GM12878 (cell line): Measurements from ENCODE around the gene DOCK1. TPM values are rescaled to one million over a fixed set of nuclear protein-coding genes. Genes with fewer than 3 reads are reported as not detected.

Source experiments
- ATAC-seq: fragments of 200-7000 bp; cut with Tn5 transposase; 3 replicates; pipeline ENCODE4 v1.9.1; 2020; ENCODE audit warnings: mild to moderate bottlenecking, moderate library complexity
- BruUV-seq: library from RNA; stranded (reverse); fragments of 400-500 nt; replicated peaks from 2 replicates; lab custom pipeline; 2021; lab: Mats Ljungman, UMichigan
- CTCF ChIA-PET: fragments of 300-600 bp; sonication (Branson Sonifier 250); formaldehyde crosslinking; extraction: SDS; loops from one replicate; lab custom pipeline; 2021; ENCODE audit warnings: inconsistent platforms; lab: Yijun Ruan, JAX
- POLR2A ChIA-PET: fragments of 350-600 bp; formaldehyde crosslinking; extraction: SDS; loops from one replicate; lab custom pipeline; 2021; ENCODE audit warnings: inconsistent platforms; lab: Charles Lee
- RAD21 ChIA-PET: fragments of 300-600 bp; sonication (Branson Sonifier 250); formaldehyde crosslinking; loops from one replicate; lab custom pipeline; 2023; ENCODE audit warnings: antibody characterized with exemption; ENCODE audit not compliant: unreplicated experiment; lab: Charles Lee
- SMC1A ChIA-PET: fragments of 300-600 bp; sonication (Branson Sonifier 250); formaldehyde crosslinking; loops from one replicate; lab custom pipeline; 2023; ENCODE audit not compliant: unreplicated experiment, uncharacterized antibody; lab: Charles Lee
- DNase-seq: peaks from one replicate; pipeline ENCODE4 v3.0.0-alpha.2; 2011; ENCODE audit warnings: low read depth, low spot score
- FAIRE-seq: peaks from 3 replicates; lab custom pipeline; 2011; peaks lifted over from hg19 to GRCh38; lab: Jason Lieb, UNC
- H2AFZ ChIP-seq: 2 replicates; pipeline ENCODE4 v1.6.0; 2011; ENCODE audit warnings: low read depth, low read length, control low read depth; ENCODE audit not compliant: control insufficient read depth
- H3K27ac ChIP-seq: 2 replicates; pipeline ENCODE4 v1.5.1; 2011; ENCODE audit warnings: control low read depth; ENCODE audit not compliant: control insufficient read depth, insufficient read depth
- H3K27me3 ChIP-seq, 2 experiments: replicated peaks in 1 of 2; 2 replicates each; pipeline versions ENCODE4 v1.6.0 to v1.6.1; 2011; ENCODE audit warnings: low read length in 1 of 2; ENCODE audit not compliant: control insufficient read depth in 2 of 2, insufficient read depth in 2 of 2
- H3K36me3 ChIP-seq, 2 experiments: 2 replicates each; pipeline ENCODE4 v1.5.1; 2011; ENCODE audit warnings: low read length in 1 of 2; ENCODE audit not compliant: control insufficient read depth in 2 of 2, insufficient read depth in 2 of 2
- H3K4me1 ChIP-seq: 2 replicates; pipeline ENCODE4 v1.6.1; 2011; ENCODE audit warnings: mild to moderate bottlenecking, low read length, moderate library complexity, mixed read lengths; ENCODE audit not compliant: control insufficient read depth, insufficient read depth
- H3K4me2 ChIP-seq: 2 replicates; pipeline ENCODE4 v1.6.0; 2011; ENCODE audit warnings: control low read depth; ENCODE audit not compliant: control insufficient read depth, insufficient read depth
- H3K4me3 ChIP-seq: fragments of 200-600 bp; sonication (generic); 2 replicates; pipeline ENCODE4 v1.5.1; 2016
- H3K79me2 ChIP-seq: 2 replicates; pipeline ENCODE4 v1.6.0; 2011; ENCODE audit warnings: low read length; ENCODE audit not compliant: control insufficient read depth, insufficient read depth
- H3K9ac ChIP-seq: 2 replicates; pipeline ENCODE4 v1.8.0; 2011; ENCODE audit warnings: low read length, control low read depth, mixed read lengths; ENCODE audit not compliant: control insufficient read depth, insufficient read depth
- H3K9me3 ChIP-seq: replicated peaks from 3 replicates; pipeline ENCODE4 v1.5.1; 2011; ENCODE audit warnings: mild to moderate bottlenecking, low read length; ENCODE audit not compliant: control insufficient read depth, insufficient read depth
- H4K20me1 ChIP-seq: 2 replicates; pipeline ENCODE4 v1.6.0; 2011; ENCODE audit not compliant: control insufficient read depth, insufficient read depth
- CHD4 ChIP-seq: fragments of 200-600 bp; sonication (generic); IDR thresholded peaks from 2 replicates; pipeline ENCODE4 v1.6.1; 2016; ENCODE audit warnings: mild to moderate bottlenecking
- EP300 ChIP-seq, 2 experiments: fragments of 150-350 bp in 1 of 2; IDR thresholded peaks; 2 replicates each; pipeline ENCODE4 v1.6.1; 2011 to 2012; ENCODE audit warnings: low read depth in 2 of 2, low read length in 2 of 2, borderline replicate concordance in 1 of 2, improper control_type of control experiment in 1 of 2, inconsistent platforms in 1 of 2; ENCODE audit not compliant: control insufficient read depth in 1 of 2
- FOXM1 ChIP-seq: IDR thresholded peaks from 2 replicates; pipeline ENCODE4 v1.6.1; 2012; ENCODE audit warnings: low read depth, mild to moderate bottlenecking, inconsistent platforms, low read length, moderate library complexity
- HDAC6 ChIP-seq: fragments of 200-600 bp; sonication (generic); IDR thresholded peaks from one replicate; pipeline ENCODE4 v1.8.0; 2017; ENCODE audit warnings: antibody characterized with exemption; ENCODE audit not compliant: unreplicated experiment
- MEF2A ChIP-seq: IDR thresholded peaks from 2 replicates; pipeline ENCODE4 v1.6.1; 2011; ENCODE audit warnings: low read depth, mild to moderate bottlenecking, low read length, moderate library complexity; ENCODE audit not compliant: insufficient read depth
- NFYA ChIP-seq: IDR thresholded peaks from 2 replicates; pipeline ENCODE4 v1.6.1; 2011; ENCODE audit warnings: low read depth, mild to moderate bottlenecking, low read length, improper control_type of control experiment, borderline replicate concordance
- PAX5 ChIP-seq: IDR thresholded peaks from 2 replicates; pipeline ENCODE4 v1.6.1; 2011; ENCODE audit warnings: low read depth, low read length, borderline replicate concordance
- SMAD1 ChIP-seq: fragments of 450-650 bp; IDR thresholded peaks from 2 replicates; pipeline ENCODE4 v1.6.1; 2018; ENCODE audit warnings: mild to moderate bottlenecking, low read depth; ENCODE audit not compliant: partially characterized antibody
- SPI1 ChIP-seq: IDR thresholded peaks from 2 replicates; pipeline ENCODE4 v1.6.1; 2011; ENCODE audit warnings: low read depth, mild to moderate bottlenecking, low read length, moderate library complexity, borderline replicate concordance; ENCODE audit not compliant: insufficient read depth
- SUPT20H ChIP-seq: IDR thresholded peaks from 2 replicates; pipeline ENCODE4 v1.6.1; 2011; ENCODE audit warnings: low read depth, mild to moderate bottlenecking, low read length, moderate library complexity, borderline replicate concordance; ENCODE audit not compliant: control insufficient read depth
- TAF1 ChIP-seq: IDR thresholded peaks from 2 replicates; pipeline ENCODE4 v1.6.1; 2011; ENCODE audit warnings: mild to moderate bottlenecking, low read depth, low read length, borderline replicate concordance
- ZZZ3 ChIP-seq: IDR thresholded peaks from 2 replicates; pipeline ENCODE4 v1.6.1; 2011; ENCODE audit warnings: low read depth; ENCODE audit not compliant: control insufficient read depth, insufficient read length
- WGBS: methylation state at CpG from one replicate; pipeline ENCODE4 v1.1.6; 2016; ENCODE audit warnings: low lambda C conversion rate; ENCODE audit not compliant: insufficient replicate concordance, insufficient coverage; ENCODE audit errors: missing lambda C conversion rate; 5-methylcytosine and 5-hydroxymethylcytosine counted together
- in situ Hi-C: fragments of 300-500 bp; cut with MboI; formaldehyde crosslinking; loops from 9 replicates; pipeline ENCODE4 v1.14.3; 2018; ENCODE audit warnings: mixed read lengths
- intact Hi-C: fragments of 100-400 bp; cut with micrococcal nuclease; formaldehyde crosslinking; loops from one replicate; pipeline ENCODE4 v1.14.2; 2022; ENCODE audit not compliant: unreplicated experiment
- polyA plus RNA-seq, 11 experiments: library from polyadenylated mRNA; depleted of rRNA in 4 of 11; unstranded in 6 of 11; stranded (reverse) in 5 of 11; fragments of >200 nt; fragmentation: Nextera tagmentation in 4 of 11; fragmentation: Illumina TruSeq in 1 of 11; extraction: Ambion mirVana in 4 of 11; extraction: Trizol in 1 of 11; gene quantifications; 1 replicate in 1 of 11; 2 replicates in 10 of 11; pipeline versions ENCODE4 v1.2.1 to v1.2.3, GENCODE V29; 2011 to 2016; ENCODE audit warnings: inconsistent platforms in 2 of 11, missing spikeins in 2 of 11, low read depth in 1 of 11
- total RNA-seq, 4 experiments: library from RNA; depleted of rRNA in 3 of 4; stranded (reverse); fragments of >200 nt in 3 of 4; fragmentation: Illumina TruSeq in 1 of 4; extraction: Trizol in 1 of 4; gene quantifications; 2 replicates each; pipeline versions ENCODE4 v1.2.1 to v1.2.3, GENCODE V29; 2013 to 2021
- TF ChIP-seq, protein P1 (sequence below): fragments of 450-650 bp; IDR thresholded peaks from 2 replicates; pipeline ENCODE4 v1.6.1; 2014; ENCODE audit warnings: mild to moderate bottlenecking
- TF ChIP-seq, protein P2 (sequence below): IDR thresholded peaks from 2 replicates; pipeline ENCODE4 v1.6.1; 2012; ENCODE audit warnings: mild to moderate bottlenecking, low read depth, low read length
- TF ChIP-seq, protein P3 (sequence below): fragments of 450-650 bp; IDR thresholded peaks from 2 replicates; pipeline ENCODE4 v1.6.1; 2018; ENCODE audit warnings: mild to moderate bottlenecking, low read depth, moderate library complexity; ENCODE audit not compliant: partially characterized antibody

The DOCK1 gene
- total and polyA plus RNA-seq, 10 of the 15 experiments (the other 5 are each of a cell fraction or from before 2014, with no cell fraction given), result 0.05 to 0.18 TPM; not detected in 8

DNA sequence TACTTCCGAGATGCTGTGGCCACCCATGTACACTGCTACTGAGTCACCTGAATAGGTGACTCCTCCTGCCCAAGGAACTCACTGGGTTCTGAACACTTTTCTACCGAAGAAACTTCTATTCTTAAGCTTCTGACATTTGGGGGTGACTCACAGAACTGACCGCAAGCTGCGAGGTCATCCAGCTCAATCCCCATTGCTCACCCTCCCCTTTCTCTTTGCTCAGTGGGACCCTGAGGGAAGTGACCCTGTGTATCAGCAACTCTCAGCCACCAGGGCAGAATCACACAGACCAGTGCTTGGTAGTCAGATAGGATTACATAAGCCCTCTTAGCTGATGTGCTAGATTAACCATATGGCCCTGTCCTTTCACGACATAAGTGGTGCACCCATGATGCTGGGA lies 244.9 kb downstream of the DOCK1 start (continued):
- TF ChIP-seq, protein P1, sequence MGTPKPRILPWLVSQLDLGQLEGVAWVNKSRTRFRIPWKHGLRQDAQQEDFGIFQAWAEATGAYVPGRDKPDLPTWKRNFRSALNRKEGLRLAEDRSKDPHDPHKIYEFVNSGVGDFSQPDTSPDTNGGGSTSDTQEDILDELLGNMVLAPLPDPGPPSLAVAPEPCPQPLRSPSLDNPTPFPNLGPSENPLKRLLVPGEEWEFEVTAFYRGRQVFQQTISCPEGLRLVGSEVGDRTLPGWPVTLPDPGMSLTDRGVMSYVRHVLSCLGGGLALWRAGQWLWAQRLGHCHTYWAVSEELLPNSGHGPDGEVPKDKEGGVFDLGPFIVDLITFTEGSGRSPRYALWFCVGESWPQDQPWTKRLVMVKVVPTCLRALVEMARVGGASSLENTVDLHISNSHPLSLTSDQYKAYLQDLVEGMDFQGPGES, result no peak
- TF ChIP-seq SMAD1 (no peak), MEF2A (no peak)
- TF ChIP-seq, protein P2, sequence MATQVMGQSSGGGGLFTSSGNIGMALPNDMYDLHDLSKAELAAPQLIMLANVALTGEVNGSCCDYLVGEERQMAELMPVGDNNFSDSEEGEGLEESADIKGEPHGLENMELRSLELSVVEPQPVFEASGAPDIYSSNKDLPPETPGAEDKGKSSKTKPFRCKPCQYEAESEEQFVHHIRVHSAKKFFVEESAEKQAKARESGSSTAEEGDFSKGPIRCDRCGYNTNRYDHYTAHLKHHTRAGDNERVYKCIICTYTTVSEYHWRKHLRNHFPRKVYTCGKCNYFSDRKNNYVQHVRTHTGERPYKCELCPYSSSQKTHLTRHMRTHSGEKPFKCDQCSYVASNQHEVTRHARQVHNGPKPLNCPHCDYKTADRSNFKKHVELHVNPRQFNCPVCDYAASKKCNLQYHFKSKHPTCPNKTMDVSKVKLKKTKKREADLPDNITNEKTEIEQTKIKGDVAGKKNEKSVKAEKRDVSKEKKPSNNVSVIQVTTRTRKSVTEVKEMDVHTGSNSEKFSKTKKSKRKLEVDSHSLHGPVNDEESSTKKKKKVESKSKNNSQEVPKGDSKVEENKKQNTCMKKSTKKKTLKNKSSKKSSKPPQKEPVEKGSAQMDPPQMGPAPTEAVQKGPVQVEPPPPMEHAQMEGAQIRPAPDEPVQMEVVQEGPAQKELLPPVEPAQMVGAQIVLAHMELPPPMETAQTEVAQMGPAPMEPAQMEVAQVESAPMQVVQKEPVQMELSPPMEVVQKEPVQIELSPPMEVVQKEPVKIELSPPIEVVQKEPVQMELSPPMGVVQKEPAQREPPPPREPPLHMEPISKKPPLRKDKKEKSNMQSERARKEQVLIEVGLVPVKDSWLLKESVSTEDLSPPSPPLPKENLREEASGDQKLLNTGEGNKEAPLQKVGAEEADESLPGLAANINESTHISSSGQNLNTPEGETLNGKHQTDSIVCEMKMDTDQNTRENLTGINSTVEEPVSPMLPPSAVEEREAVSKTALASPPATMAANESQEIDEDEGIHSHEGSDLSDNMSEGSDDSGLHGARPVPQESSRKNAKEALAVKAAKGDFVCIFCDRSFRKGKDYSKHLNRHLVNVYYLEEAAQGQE, result no peak
- TF ChIP-seq, all 136 proteins: peak for 0

DNA sequence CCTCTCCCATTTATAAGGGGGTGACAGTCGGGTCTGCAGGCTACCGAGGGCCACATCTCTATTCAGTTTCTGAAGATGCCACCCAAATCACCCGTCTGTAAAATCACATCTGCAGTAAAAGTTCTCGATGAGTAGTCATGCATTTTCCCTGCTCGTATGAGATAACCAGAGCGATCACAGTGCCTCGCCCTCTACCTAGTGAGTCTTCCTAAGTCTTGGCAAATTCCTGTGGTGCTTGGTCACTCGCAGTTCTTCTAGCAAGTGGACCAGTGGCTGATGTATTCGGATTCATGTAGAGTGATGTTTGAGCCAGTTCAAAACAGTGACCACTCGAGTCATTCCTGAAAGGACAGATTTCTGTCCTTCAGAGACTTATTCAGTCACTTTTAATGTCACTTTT lies 246.3 kb downstream of the DOCK1 start:
- no peak for FAIRE-seq
- in situ Hi-C loops, result no loop called here
- TF ChIP-seq ZZZ3, result no peak
- TF ChIP-seq FOXM1, result no peak
- no peak for TF ChIP-seq TAF1
- TF ChIP-seq NFYA, result no peak
- no peak for TF ChIP-seq SUPT20H
- TF ChIP-seq PAX5, result no peak
- TF ChIP-seq CHD4, result no peak
- TF ChIP-seq EP300 (IDR thresholded peaks at IDR 0.05; ENCODE audit: borderline replicate concordance in 1 of 2, control insufficient read depth in 1 of 2, low read depth in 2 of 2, low read length in 2 of 2), result no peak
- TF ChIP-seq, protein P3, sequence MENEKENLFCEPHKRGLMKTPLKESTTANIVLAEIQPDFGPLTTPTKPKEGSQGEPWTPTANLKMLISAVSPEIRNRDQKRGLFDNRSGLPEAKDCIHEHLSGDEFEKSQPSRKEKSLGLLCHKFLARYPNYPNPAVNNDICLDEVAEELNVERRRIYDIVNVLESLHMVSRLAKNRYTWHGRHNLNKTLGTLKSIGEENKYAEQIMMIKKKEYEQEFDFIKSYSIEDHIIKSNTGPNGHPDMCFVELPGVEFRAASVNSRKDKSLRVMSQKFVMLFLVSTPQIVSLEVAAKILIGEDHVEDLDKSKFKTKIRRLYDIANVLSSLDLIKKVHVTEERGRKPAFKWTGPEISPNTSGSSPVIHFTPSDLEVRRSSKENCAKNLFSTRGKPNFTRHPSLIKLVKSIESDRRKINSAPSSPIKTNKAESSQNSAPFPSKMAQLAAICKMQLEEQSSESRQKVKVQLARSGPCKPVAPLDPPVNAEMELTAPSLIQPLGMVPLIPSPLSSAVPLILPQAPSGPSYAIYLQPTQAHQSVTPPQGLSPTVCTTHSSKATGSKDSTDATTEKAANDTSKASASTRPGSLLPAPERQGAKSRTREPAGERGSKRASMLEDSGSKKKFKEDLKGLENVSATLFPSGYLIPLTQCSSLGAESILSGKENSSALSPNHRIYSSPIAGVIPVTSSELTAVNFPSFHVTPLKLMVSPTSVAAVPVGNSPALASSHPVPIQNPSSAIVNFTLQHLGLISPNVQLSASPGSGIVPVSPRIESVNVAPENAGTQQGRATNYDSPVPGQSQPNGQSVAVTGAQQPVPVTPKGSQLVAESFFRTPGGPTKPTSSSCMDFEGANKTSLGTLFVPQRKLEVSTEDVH, result no peak
- no peak for TF ChIP-seq HDAC6
- TF ChIP-seq SPI1, result no peak

More for the DNA sequence above, 246.3 kb downstream of the DOCK1 start:
- H4K20me1 ChIP-seq, result no peaks in the 10 kb centered on the region
- DNase-seq (no peak), ATAC-seq (no peak)
- RAD21 ChIA-PET, result no interaction called here
- SMC1A ChIA-PET, result no interaction called here
- H3K4me1 ChIP-seq, result no peaks in the 10 kb centered on the region
- H3K36me3 ChIP-seq, result no peaks in the 10 kb centered on the region
- BruUV-seq, result no TSS peak
- no peaks in the 10 kb centered on the region for H3K27me3 ChIP-seq
- no peak overlapping the region for H3K4me2 ChIP-seq
- CTCF ChIA-PET, result no interaction called here
- no peaks in the 10 kb centered on the region for H3K79me2 ChIP-seq
- no peak overlapping the region for H3K27ac ChIP-seq
- WGBS, result 9% methylated on average over 10 of the region's 10 CpGs
- POLR2A ChIA-PET, result no interaction called here
- H3K4me3 ChIP-seq, result no peak overlapping the region
- no peaks in the 10 kb centered on the region for H3K9me3 ChIP-seq
- intact Hi-C loops, result no loop called here
- H3K9ac ChIP-seq, result no peak overlapping the region
- H2AFZ ChIP-seq, result no peak overlapping the region
